Endometrial microvascular endothelial cells (primary cell): ENCODE measurements around the gene STARD5. TPM values are rescaled to one million over a fixed set of nuclear protein-coding genes. Genes with fewer than 3 reads are reported as not detected.

Source experiments
- in situ Hi-C: cut with HindIII; loops from 2 replicates; pipeline ENCODE4 v1.10.0; 2017; ENCODE audit warnings: low sequenced_read_pairs, low pct_unique_long_range_greater_than_20kb; ENCODE audit errors: inconsistent ontology term
- total RNA-seq: library from RNA; depleted of rRNA; stranded (reverse); fragments of >200 nt; gene quantifications from one replicate; pipeline ENCODE4 v1.2.3, GENCODE V29; 2015; ENCODE audit errors: inconsistent ontology term

Gene STARD5
- total RNA-seq, 1 donor from 2014 or later: 4.2 TPM

GRCh38 chr15:81268340-81268739, 55.6 kb downstream of the STARD5 start:
- in situ Hi-C loops: no loop called here

GRCh38 chr15:81265944-81266775, 57.8 kb downstream of the STARD5 start:
- in situ Hi-C loops: no loop called here

- in situ Hi-C loops: no loop called here
These were observed 58.5 kb downstream of the STARD5 start for GRCh38 chr15:81265256-81265943.

- in situ Hi-C loops: no loop called here
These were observed 59.7 kb downstream of the STARD5 start for GRCh38 chr15:81264072-81264857.

- in situ Hi-C loops: no loop called here
These were observed 60.5 kb downstream of the STARD5 start for GRCh38 chr15:81263477-81263876.

GRCh38 chr15:81261172-81261811, 62.6 kb downstream of the STARD5 start:
- in situ Hi-C loops: no loop called here

GRCh38 chr15:81259760-81260298, 64.1 kb downstream of the STARD5 start:
- in situ Hi-C loops: no loop called here

Other genes starting within 250 kb of the STARD5 start
- gene CFAP161, start 189.9 kb downstream of the STARD5 start, total RNA-seq: 1.2 TPM
- not detected for gene IL16, start 127.3 kb downstream of the STARD5 start, total RNA-seq
- not detected for gene TMC3, start 50.1 kb upstream of the STARD5 start, total RNA-seq